ENCODE data around the gene PLA2G3. TPM values are rescaled to one million over a fixed set of nuclear protein-coding genes. Genes with fewer than 3 reads are reported as not detected.
A peak's percentile ranks its signal among the peaks of the same experiment; 100 is the strongest.

Gene PLA2G3
- total and polyA plus RNA-seq, 12 donors: 0.09 TPM; not detected in 11

DNA sequence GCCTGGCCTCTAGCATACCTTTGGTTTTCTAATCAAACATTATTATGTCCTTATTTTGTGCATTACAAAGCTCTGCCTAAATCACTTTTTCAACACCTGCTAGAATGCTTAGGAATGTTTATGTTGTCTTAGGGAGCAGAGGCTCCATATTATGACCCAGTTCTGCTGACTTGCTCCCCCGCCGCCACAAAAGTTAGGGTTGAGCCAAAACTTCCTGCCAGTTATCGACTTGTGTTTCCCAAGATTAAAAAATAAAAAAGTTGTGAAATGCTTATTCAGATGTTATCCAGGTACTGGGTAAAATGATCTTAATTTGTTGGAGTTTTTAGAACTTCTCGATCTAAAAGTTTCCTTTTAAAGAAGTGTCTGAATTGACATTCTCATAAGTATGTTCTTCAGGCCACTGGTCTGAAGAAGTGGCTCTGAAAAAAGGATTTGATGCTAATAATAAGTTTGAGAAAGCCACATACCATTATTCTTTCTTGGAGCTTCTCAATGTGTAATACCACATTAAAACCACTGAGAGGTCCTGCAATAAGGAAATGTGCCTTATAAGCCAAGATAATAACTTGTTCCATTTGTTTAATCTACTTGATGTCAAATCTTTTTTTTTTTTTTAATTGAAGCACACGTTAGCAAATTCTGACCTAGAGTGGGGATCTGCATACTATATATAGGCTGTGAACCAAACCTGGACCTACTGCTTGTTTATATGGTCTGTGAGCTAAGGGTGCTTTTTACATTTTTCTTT lies 21.9 kb upstream of the PLA2G3 start:
- H3K27ac ChIP-seq: no peak overlapping the region
- peaks cover 0 to 9% of the 10 kb centered on the region in 2 donors for H3K36me3 ChIP-seq (replicated peaks in 1 of 2)
- H3K4me3 ChIP-seq: no peak overlapping the region
- WGBS, 4 donors: 47 to 60% (median 49%) methylated on average over 5 of the region's 5 CpGs
- TF ChIP-seq POLR2A (IDR thresholded peaks at IDR 0.05): no peak
- TF ChIP-seq, protein P1, sequence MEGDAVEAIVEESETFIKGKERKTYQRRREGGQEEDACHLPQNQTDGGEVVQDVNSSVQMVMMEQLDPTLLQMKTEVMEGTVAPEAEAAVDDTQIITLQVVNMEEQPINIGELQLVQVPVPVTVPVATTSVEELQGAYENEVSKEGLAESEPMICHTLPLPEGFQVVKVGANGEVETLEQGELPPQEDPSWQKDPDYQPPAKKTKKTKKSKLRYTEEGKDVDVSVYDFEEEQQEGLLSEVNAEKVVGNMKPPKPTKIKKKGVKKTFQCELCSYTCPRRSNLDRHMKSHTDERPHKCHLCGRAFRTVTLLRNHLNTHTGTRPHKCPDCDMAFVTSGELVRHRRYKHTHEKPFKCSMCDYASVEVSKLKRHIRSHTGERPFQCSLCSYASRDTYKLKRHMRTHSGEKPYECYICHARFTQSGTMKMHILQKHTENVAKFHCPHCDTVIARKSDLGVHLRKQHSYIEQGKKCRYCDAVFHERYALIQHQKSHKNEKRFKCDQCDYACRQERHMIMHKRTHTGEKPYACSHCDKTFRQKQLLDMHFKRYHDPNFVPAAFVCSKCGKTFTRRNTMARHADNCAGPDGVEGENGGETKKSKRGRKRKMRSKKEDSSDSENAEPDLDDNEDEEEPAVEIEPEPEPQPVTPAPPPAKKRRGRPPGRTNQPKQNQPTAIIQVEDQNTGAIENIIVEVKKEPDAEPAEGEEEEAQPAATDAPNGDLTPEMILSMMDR (IDR thresholded peaks at IDR 0.05): peak in 3 of 6 experiments; percentile 21 to 31 (median 26)
- H3K4me1 ChIP-seq (replicated peaks in 1 of 2): peaks cover 13 to 28% of the 10 kb centered on the region in 2 donors
- no peaks in the 10 kb centered on the region for H3K9me3 ChIP-seq (replicated peaks in 1 of 3)
- intact Hi-C loops (cut with DNase I): loop anchor here in 1 of 2 donors (10.0 kb wide), 1 partner anchor 53 kb away; the partner anchor contains the start of gene LIMK2
- peak in 1 of 7 donors; percentile 13 for DNase-seq
- H3K27me3 ChIP-seq: no peaks in the 10 kb centered on the region

DNA sequence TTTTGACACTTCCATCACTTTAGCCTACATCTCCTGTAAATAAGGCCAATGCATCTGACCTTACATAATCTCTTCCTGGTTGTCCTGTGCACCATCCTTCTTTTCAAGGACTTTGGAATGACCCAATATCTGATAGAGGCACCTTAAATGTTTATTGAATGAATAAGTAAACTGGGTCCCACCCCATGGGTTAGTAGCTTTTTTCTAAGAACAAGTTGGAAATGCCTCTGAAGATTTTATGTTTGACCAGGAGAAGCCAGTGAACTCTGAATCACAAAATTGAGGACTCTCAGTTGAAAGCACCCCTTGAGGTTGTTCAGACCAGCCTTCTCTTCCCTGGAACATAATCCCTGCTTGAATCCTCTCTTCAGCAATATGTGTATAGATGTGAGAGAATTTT lies 21.1 kb upstream of the PLA2G3 start:
- peaks cover 0 to 9% of the 10 kb centered on the region in 2 donors for H3K36me3 ChIP-seq (replicated peaks in 1 of 2)
- intact Hi-C loops (cut with DNase I): loop anchor here in 1 of 2 donors (10.0 kb wide), 1 partner anchor 53 kb away; the partner anchor contains the start of gene LIMK2
- no peaks in the 10 kb centered on the region for H3K27me3 ChIP-seq
- peak overlapping the region in 1 of 4 donors; percentile 90 for H3K4me3 ChIP-seq
- no peaks in the 10 kb centered on the region for H3K9me3 ChIP-seq (replicated peaks in 1 of 3)
- no peak for DNase-seq
- no peak overlapping the region for H3K27ac ChIP-seq
- peaks cover 13 to 28% of the 10 kb centered on the region in 2 donors for H3K4me1 ChIP-seq (replicated peaks in 1 of 2)
- TF ChIP-seq, protein P1 (IDR thresholded peaks at IDR 0.05): no peak
- no peak for TF ChIP-seq POLR2A (IDR thresholded peaks at IDR 0.05)

DNA sequence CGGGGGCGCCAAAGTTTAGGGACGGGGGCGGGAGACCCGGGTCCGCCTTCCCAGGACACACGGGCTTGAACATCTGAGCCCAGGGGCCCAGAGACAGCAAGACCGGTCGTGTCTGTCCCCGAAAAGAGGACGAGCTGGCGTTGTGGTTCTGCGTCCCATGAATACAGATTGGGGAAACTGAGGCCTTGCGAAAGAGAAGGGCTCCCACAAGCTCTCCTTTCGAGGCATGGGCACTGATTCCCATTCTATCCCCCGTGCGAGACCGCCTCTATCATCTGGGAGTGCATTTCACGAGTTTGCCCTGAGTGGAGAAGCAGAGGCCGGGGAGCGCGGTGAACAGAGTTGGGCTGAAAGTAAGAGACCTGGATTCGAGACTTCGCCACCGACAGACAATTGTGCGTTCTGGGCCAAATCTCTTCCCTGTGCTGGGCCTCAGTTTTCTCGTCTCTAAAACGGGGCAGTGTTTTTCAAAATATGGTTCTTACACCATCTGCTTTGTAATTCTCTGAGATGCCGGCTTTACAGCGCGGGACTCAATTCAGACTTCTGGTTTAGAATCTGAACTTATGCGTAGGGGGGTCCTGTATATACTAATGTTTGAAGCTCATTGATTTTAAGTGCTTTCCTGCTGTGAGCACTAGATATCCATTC lies 20.1 kb upstream of the PLA2G3 start:
- H3K4me3 ChIP-seq: peak overlapping the region; percentile 35 to 90 (median 78)
- H3K36me3 ChIP-seq (replicated peaks in 1 of 2): peaks cover 0 to 9% of the 10 kb centered on the region in 2 donors
- peak in 6 of 7 donors; percentile 30 to 58 (median 44) for DNase-seq
- intact Hi-C loops (cut with DNase I): loop anchor here in 1 of 2 donors (10.0 kb wide), 1 partner anchor 54 kb away; the partner anchor contains the start of gene LIMK2
- TF ChIP-seq, protein P1 (IDR thresholded peaks at IDR 0.05): no peak
- TF ChIP-seq POLR2A (IDR thresholded peaks at IDR 0.05): peak in 1 of 2 donors; percentile 14
- WGBS, 4 donors: 1 to 8% (median 3%) methylated on average over 9 to 32 of the region's 32 CpGs
- H3K27ac ChIP-seq: peak overlapping the region; percentile 48 to 93 (median 87)
- H3K4me1 ChIP-seq (replicated peaks in 1 of 2): peaks cover 13 to 28% of the 10 kb centered on the region in 2 donors
- H3K9me3 ChIP-seq (replicated peaks in 1 of 3): no peaks in the 10 kb centered on the region
- no peaks in the 10 kb centered on the region for H3K27me3 ChIP-seq

DNA sequence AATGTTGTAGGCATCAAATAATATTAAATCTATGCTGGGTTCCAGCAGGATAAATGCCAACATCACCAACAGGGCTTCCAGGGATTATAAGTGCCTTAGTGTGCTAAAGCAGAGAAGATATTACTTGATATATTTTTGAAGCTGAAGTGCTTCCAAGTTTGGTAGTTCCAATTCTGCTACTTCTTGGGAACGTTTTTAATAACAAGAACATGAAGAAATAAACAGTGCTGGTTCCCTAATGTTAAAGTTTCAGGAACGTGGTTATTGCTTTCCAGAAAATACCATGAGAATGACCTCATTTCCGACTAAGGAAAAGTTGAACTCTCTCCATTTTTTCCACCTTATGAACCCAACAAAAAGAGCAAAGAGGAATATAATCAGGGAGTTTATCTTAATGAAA lies 15.1 kb upstream of the PLA2G3 start:
- H3K9me3 ChIP-seq (replicated peaks in 1 of 3): no peaks in the 10 kb centered on the region
- DNase-seq: no peak
- H3K27ac ChIP-seq: peak overlapping the region in 2 of 5 donors; percentile 18 to 64
- no peaks in the 10 kb centered on the region for H3K27me3 ChIP-seq
- H3K4me3 ChIP-seq: no peak overlapping the region
- WGBS, 4 donors: 22 to 32% (median 29%) methylated on average over 3 of the region's 3 CpGs
- H3K36me3 ChIP-seq (replicated peaks in 1 of 2): no peaks in the 10 kb centered on the region
- TF ChIP-seq, protein P1 (IDR thresholded peaks at IDR 0.05): no peak
- no peak for TF ChIP-seq POLR2A (IDR thresholded peaks at IDR 0.05)
- intact Hi-C loops (cut with DNase I): loop anchor here in 1 of 2 donors (10.0 kb wide), 1 partner anchor 181 kb away; no protein-coding TSS in a partner anchor
- peaks cover 0 to 4% of the 10 kb centered on the region in 2 donors for H3K4me1 ChIP-seq (replicated peaks in 1 of 2)

All from adrenal gland (tissue), 12 donors.